ENCODE results near the gene ASTN2. TPM values are rescaled to one million over a fixed set of nuclear protein-coding genes. Genes with fewer than 3 reads are reported as not detected.

ASTN2 gene
- total RNA-seq, 4 donors from 2014 or later, result 0.94 to 5.6 (median 3.7) TPM

- H3K4me3 ChIP-seq (replicated peaks in 1 of 3), result no peak overlapping the region
- H3K27ac ChIP-seq, result no peak overlapping the region
- H3K36me3 ChIP-seq, result no peaks in the 10 kb centered on the region
- WGBS, 2 donors, result 59 to 75% methylated on average over 3 of the region's 3 CpGs
- TF ChIP-seq CTCF (IDR thresholded peaks at IDR 0.05), result no peak
- no peak for TF ChIP-seq POLR2A (IDR thresholded peaks at IDR 0.05)
- DNase-seq, result no peak
- H3K9me3 ChIP-seq, result no peaks in the 10 kb centered on the region
- no peaks in the 10 kb centered on the region for H3K27me3 ChIP-seq
- intact Hi-C loops (cut with DNase I), result no loop called here
- H3K4me1 ChIP-seq, result no peaks in the 10 kb centered on the region
Measured at GRCh38 chr9:117103438-117104110, 311.3 kb downstream of the ASTN2 start.

- no peaks in the 10 kb centered on the region for H3K36me3 ChIP-seq
- no peaks in the 10 kb centered on the region for H3K9me3 ChIP-seq
- no peaks in the 10 kb centered on the region for H3K4me1 ChIP-seq
- no peak for DNase-seq
- H3K27ac ChIP-seq, result no peak overlapping the region
- WGBS, 2 donors, result 81 to 82% methylated on average over 1 of the region's 1 CpG
- intact Hi-C loops (cut with DNase I), result no loop called here
- no peaks in the 10 kb centered on the region for H3K27me3 ChIP-seq
- H3K4me3 ChIP-seq (replicated peaks in 1 of 3), result no peak overlapping the region
- TF ChIP-seq CTCF (IDR thresholded peaks at IDR 0.05) (no peak), POLR2A (IDR thresholded peaks at IDR 0.05) (no peak)
Measured at GRCh38 chr9:117101008-117101407, 313.8 kb downstream of the ASTN2 start.

- TF ChIP-seq CTCF (IDR thresholded peaks at IDR 0.05), result no peak
- TF ChIP-seq POLR2A (IDR thresholded peaks at IDR 0.05), result no peak
- H3K4me1 ChIP-seq, result no peaks in the 10 kb centered on the region
- WGBS, 2 donors, result 82 to 83% methylated on average over 3 of the region's 3 CpGs
- no peaks in the 10 kb centered on the region for H3K27me3 ChIP-seq
- H3K4me3 ChIP-seq (replicated peaks in 1 of 3), result no peak overlapping the region
- no peak for DNase-seq
- H3K36me3 ChIP-seq, result no peaks in the 10 kb centered on the region
- no peaks in the 10 kb centered on the region for H3K9me3 ChIP-seq
- no peak overlapping the region for H3K27ac ChIP-seq
- intact Hi-C loops (cut with DNase I), result no loop called here
Measured at GRCh38 chr9:117098331-117098730, 316.5 kb downstream of the ASTN2 start.

- H3K4me1 ChIP-seq, result no peaks in the 10 kb centered on the region
- intact Hi-C loops (cut with DNase I), result no loop called here
- no peak for DNase-seq
- H3K27me3 ChIP-seq, result no peaks in the 10 kb centered on the region
- no peak for TF ChIP-seq CTCF (IDR thresholded peaks at IDR 0.05)
- TF ChIP-seq POLR2A (IDR thresholded peaks at IDR 0.05), result no peak
- WGBS, 2 donors, result 80 to 82% methylated on average over 3 of the region's 3 CpGs
- H3K36me3 ChIP-seq, result no peaks in the 10 kb centered on the region
- no peaks in the 10 kb centered on the region for H3K9me3 ChIP-seq
- no peak overlapping the region for H3K4me3 ChIP-seq (replicated peaks in 1 of 3)
- no peak overlapping the region for H3K27ac ChIP-seq
Measured at GRCh38 chr9:117097761-117098160, 317.1 kb downstream of the ASTN2 start.

GRCh38 chr9:117096138-117096537 lies 318.7 kb downstream of the ASTN2 start:
- Histone ChIP-seq H3K36me3 (no peaks in the 10 kb centered on the region), H3K27ac (no peak overlapping the region), H3K27me3 (no peaks in the 10 kb centered on the region), H3K4me1 (no peaks in the 10 kb centered on the region), H3K4me3 (replicated peaks in 1 of 3) (no peak overlapping the region), H3K9me3 (no peaks in the 10 kb centered on the region)
- 78 to 91% methylated on average over 1 of the region's 1 CpG for WGBS, 2 donors
- no peak for DNase-seq
- intact Hi-C loops (cut with DNase I), result no loop called here
- TF ChIP-seq CTCF (IDR thresholded peaks at IDR 0.05) (no peak), POLR2A (IDR thresholded peaks at IDR 0.05) (no peak)

Measured in thyroid gland (tissue), 4 donors.